H9 (cell line): ENCODE results near the gene NFATC4. TPM values are rescaled to one million over a fixed set of nuclear protein-coding genes. Genes with fewer than 3 reads are reported as not detected.

ENCODE experiments used
- DNase-seq: peaks from one replicate; pipeline ENCODE4 v3.0.0-alpha.2; 2017
- H2AFZ ChIP-seq: one replicate; pipeline ENCODE4 v1.6.1; 2013; ENCODE audit warnings: mild to moderate bottlenecking, low read length, control low read depth, moderate library complexity
- H2AK5ac ChIP-seq: 2 replicates; pipeline ENCODE4 v1.6.1; 2013; ENCODE audit warnings: low read length, control low read depth, mixed read lengths; ENCODE audit not compliant: insufficient read length
- H2BK120ac ChIP-seq: one replicate; pipeline ENCODE4 v1.6.1; 2013; ENCODE audit warnings: low read depth, mild to moderate bottlenecking, low read length, control low read depth, inconsistent platforms; ENCODE audit not compliant: poor library complexity, severe bottlenecking
- H2BK12ac ChIP-seq: 2 replicates; pipeline ENCODE4 v1.6.1; 2013; ENCODE audit warnings: low read length, control low read depth, mixed read lengths, low read depth; ENCODE audit not compliant: insufficient read length
- H2BK15ac ChIP-seq: 2 replicates; pipeline ENCODE4 v1.6.1; 2013; ENCODE audit warnings: low read depth, low read length, control low read depth
- H2BK20ac ChIP-seq: one replicate; pipeline ENCODE4 v1.6.1; 2013; ENCODE audit warnings: low read depth, mild to moderate bottlenecking, low read length, control low read depth, inconsistent platforms; ENCODE audit not compliant: poor library complexity, severe bottlenecking
- H2BK5ac ChIP-seq: 2 replicates; pipeline ENCODE4 v1.6.1; 2013; ENCODE audit warnings: low read length, control low read depth, mixed read lengths; ENCODE audit not compliant: insufficient read length
- H3K14ac ChIP-seq: 2 replicates; pipeline ENCODE4 v1.6.1; 2013; ENCODE audit warnings: low read length, control low read depth; ENCODE audit not compliant: insufficient read depth
- H3K18ac ChIP-seq: 2 replicates; pipeline ENCODE4 v1.6.1; 2013; ENCODE audit warnings: low read depth, mild to moderate bottlenecking, mixed read lengths, low read length, control low read depth; ENCODE audit not compliant: insufficient read length
- H3K23ac ChIP-seq: 2 replicates; pipeline ENCODE4 v1.6.1; 2013; ENCODE audit warnings: low read length, control low read depth, mixed read lengths, low read depth; ENCODE audit not compliant: insufficient read length
- H3K23me2 ChIP-seq: 2 replicates; pipeline ENCODE4 v1.6.1; 2013; ENCODE audit warnings: low read depth, mild to moderate bottlenecking, mixed read lengths, low read length, control low read depth; ENCODE audit not compliant: insufficient read length, poor library complexity, severe bottlenecking
- H3K27ac ChIP-seq: 2 replicates; pipeline ENCODE4 v1.5.1; 2013; ENCODE audit warnings: low read length, control low read depth, mixed read lengths, low read depth; ENCODE audit not compliant: insufficient read length
- H3K27me3 ChIP-seq: 2 replicates; pipeline ENCODE4 v1.6.1; 2013; ENCODE audit warnings: low read length, control low read depth, inconsistent platforms; ENCODE audit not compliant: insufficient read depth
- H3K4ac ChIP-seq: 2 replicates; pipeline ENCODE4 v1.6.1; 2013; ENCODE audit warnings: low read depth, mild to moderate bottlenecking, control low read depth, inconsistent platforms, low read length, moderate library complexity
- H3K4me1 ChIP-seq: 2 replicates; pipeline ENCODE4 v1.6.1; 2013; ENCODE audit warnings: low read length, control low read depth, inconsistent platforms; ENCODE audit not compliant: insufficient read depth
- H3K4me2 ChIP-seq: 2 replicates; pipeline ENCODE4 v1.6.1; 2013; ENCODE audit warnings: low read length, control low read depth, mixed read lengths; ENCODE audit not compliant: insufficient read length, insufficient read depth
- H3K56ac ChIP-seq: 2 replicates; pipeline ENCODE4 v1.6.1; 2013; ENCODE audit warnings: low read depth, mild to moderate bottlenecking, mixed read lengths, low read length, control low read depth; ENCODE audit not compliant: insufficient read length
- H3K79me1 ChIP-seq: 2 replicates; pipeline ENCODE4 v1.6.1; 2013; ENCODE audit warnings: low read depth, mild to moderate bottlenecking, moderate library complexity, low read length, control low read depth, inconsistent platforms; ENCODE audit not compliant: insufficient read depth, poor library complexity, severe bottlenecking
- H3K79me2 ChIP-seq: 2 replicates; pipeline ENCODE4 v1.6.1; 2013; ENCODE audit warnings: low read length, control low read depth, inconsistent platforms; ENCODE audit not compliant: insufficient read depth
- H3K9ac ChIP-seq: 2 replicates; pipeline ENCODE4 v1.6.1; 2013; ENCODE audit warnings: low read length, control low read depth, mixed read lengths; ENCODE audit not compliant: insufficient read length; ENCODE audit errors: extremely low read depth
- H3K9me3 ChIP-seq: one replicate; pipeline ENCODE4 v1.6.1; 2013; ENCODE audit warnings: low read depth, low read length, inconsistent platforms; ENCODE audit not compliant: control insufficient read depth
- H3T11ph ChIP-seq: one replicate; pipeline ENCODE4 v1.6.1; 2013; ENCODE audit warnings: mild to moderate bottlenecking, low read length, control low read depth, inconsistent platforms
- H4K20me1 ChIP-seq: one replicate; pipeline ENCODE4 v1.6.1; 2013; ENCODE audit not compliant: control insufficient read depth, insufficient read length, insufficient read depth
- H4K5ac ChIP-seq: 2 replicates; pipeline ENCODE4 v1.6.1; 2013; ENCODE audit warnings: low read depth, mild to moderate bottlenecking, mixed read lengths, low read length, control low read depth; ENCODE audit not compliant: insufficient read length
- H4K8ac ChIP-seq: replicated peaks from 2 replicates; pipeline ENCODE4 v1.6.1; 2013; ENCODE audit warnings: low read length, control low read depth, mixed read lengths, low read depth; ENCODE audit not compliant: insufficient read length
- H4K91ac ChIP-seq: 2 replicates; pipeline ENCODE4 v1.6.1; 2013; ENCODE audit warnings: low read depth, mild to moderate bottlenecking, moderate library complexity, mixed read lengths, low read length, control low read depth; ENCODE audit not compliant: insufficient read length
- H3K27ac Mint-ChIP-seq, 3 experiments: 2 replicates in 2 of 3; 3 replicates in 1 of 3; pipeline ENCODE4 v1.8.0; 2020 to 2021; ENCODE audit warnings: mixed read lengths in 3 of 3, mild to moderate bottlenecking in 1 of 3, moderate library complexity in 1 of 3
- H3K27me3 Mint-ChIP-seq: 2 replicates; pipeline ENCODE4 v1.8.0; 2021; ENCODE audit warnings: low read depth, mild to moderate bottlenecking, moderate library complexity, mixed read lengths
- H3K36me3 Mint-ChIP-seq, 3 experiments: 2 replicates in 2 of 3; 3 replicates in 1 of 3; pipeline ENCODE4 v1.8.0; 2020 to 2021; ENCODE audit warnings: low read depth in 3 of 3, mixed read lengths in 3 of 3; ENCODE audit not compliant: insufficient read depth in 1 of 3
- H3K4me1 Mint-ChIP-seq, 2 experiments: 2 replicates each; pipeline ENCODE4 v1.8.0; 2020; ENCODE audit warnings: mixed read lengths in 2 of 2
- H3K4me3 Mint-ChIP-seq, 2 experiments: 2 replicates in 1 of 2; 3 replicates in 1 of 2; pipeline ENCODE4 v1.8.0; 2020 to 2021; ENCODE audit warnings: mild to moderate bottlenecking in 2 of 2, mixed read lengths in 2 of 2, moderate library complexity in 1 of 2
- H3K9me3 Mint-ChIP-seq, 2 experiments: 2 replicates in 1 of 2; 3 replicates in 1 of 2; pipeline ENCODE4 v1.8.0; 2020; ENCODE audit warnings: mild to moderate bottlenecking in 2 of 2, mixed read lengths in 2 of 2, moderate library complexity in 1 of 2
- WGBS: extraction: QIAGEN DNeasy Blood & Tissue Kit; methylation state at CpG from one replicate; pipeline ENCODE4 v1.1.7; 2013; ENCODE audit warnings: missing lambda C conversion rate, low lambda C conversion rate, mixed read lengths; ENCODE audit not compliant: insufficient read length; ENCODE audit errors: extremely low coverage; 5-methylcytosine and 5-hydroxymethylcytosine counted together
- total RNA-seq: library from RNA; stranded (reverse); gene quantifications from 2 replicates; pipeline ENCODE4 v1.2.1, GENCODE V29; 2021
- TF ChIP-seq, protein P1 (sequence below): fragments of 200-600 bp; sonication (generic); conservative IDR thresholded peaks from 3 replicates; pipeline ENCODE4 v1.8.0; 2021; ENCODE audit warnings: antibody characterized with exemption, mild to moderate bottlenecking

The NFATC4 gene
- total RNA-seq, 1 experiment from 2014 or later, result 46.4 TPM

DNA sequence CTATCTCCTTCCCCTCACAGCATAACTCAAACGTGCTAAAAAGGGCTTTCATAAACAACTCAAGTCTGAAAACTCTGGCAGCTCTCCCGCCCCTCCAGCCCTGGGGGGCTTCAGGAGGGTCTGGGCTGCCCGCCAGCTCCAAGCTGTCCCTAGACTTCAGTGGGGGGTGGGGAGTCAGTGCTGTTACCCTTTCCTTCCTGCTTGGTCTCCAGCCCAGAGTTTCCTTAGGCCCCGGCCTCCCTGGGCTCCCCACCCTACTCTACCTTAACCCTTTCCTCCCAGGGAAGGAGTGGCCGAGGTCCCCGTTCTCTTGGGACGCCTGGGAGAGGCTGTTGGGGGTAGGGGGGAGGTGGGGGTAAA, 30.3 kb downstream of the NFATC4 start:
- peak overlapping the region; percentile 65 for H3K4me2 ChIP-seq
- H2BK120ac ChIP-seq, result no peak overlapping the region
- TF ChIP-seq, protein P1, sequence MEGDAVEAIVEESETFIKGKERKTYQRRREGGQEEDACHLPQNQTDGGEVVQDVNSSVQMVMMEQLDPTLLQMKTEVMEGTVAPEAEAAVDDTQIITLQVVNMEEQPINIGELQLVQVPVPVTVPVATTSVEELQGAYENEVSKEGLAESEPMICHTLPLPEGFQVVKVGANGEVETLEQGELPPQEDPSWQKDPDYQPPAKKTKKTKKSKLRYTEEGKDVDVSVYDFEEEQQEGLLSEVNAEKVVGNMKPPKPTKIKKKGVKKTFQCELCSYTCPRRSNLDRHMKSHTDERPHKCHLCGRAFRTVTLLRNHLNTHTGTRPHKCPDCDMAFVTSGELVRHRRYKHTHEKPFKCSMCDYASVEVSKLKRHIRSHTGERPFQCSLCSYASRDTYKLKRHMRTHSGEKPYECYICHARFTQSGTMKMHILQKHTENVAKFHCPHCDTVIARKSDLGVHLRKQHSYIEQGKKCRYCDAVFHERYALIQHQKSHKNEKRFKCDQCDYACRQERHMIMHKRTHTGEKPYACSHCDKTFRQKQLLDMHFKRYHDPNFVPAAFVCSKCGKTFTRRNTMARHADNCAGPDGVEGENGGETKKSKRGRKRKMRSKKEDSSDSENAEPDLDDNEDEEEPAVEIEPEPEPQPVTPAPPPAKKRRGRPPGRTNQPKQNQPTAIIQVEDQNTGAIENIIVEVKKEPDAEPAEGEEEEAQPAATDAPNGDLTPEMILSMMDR, result no peak
- H3K79me2 ChIP-seq, result no peaks in the 10 kb centered on the region
- peak overlapping the region; percentile 30 to 79; a peak in 4 of 5 replicates for H3K4me3 Mint-ChIP-seq
- H3K18ac ChIP-seq, result no peak overlapping the region
- no peak overlapping the region for H2BK5ac ChIP-seq
- no peak overlapping the region for H3K27ac Mint-ChIP-seq
- no peak overlapping the region for H4K8ac ChIP-seq
- no peak overlapping the region for H3K56ac ChIP-seq
- no peaks in the 10 kb centered on the region for H3K27me3 ChIP-seq
- no peak overlapping the region for H3K14ac ChIP-seq
- no peak overlapping the region for H3K9ac ChIP-seq
- H3K4ac ChIP-seq, result no peak overlapping the region
- peak; percentile 70 for DNase-seq
- H4K91ac ChIP-seq, result no peak overlapping the region
- H2AK5ac ChIP-seq, result no peak overlapping the region
- no peaks in the 10 kb centered on the region for H3K9me3 Mint-ChIP-seq
- H2AFZ ChIP-seq, result no peak overlapping the region
- no peak overlapping the region for H2BK20ac ChIP-seq
- WGBS, result no CpG with 5 or more reads among the region's 7 CpGs
- H3K36me3 Mint-ChIP-seq, result no peaks in the 10 kb centered on the region
- no peak overlapping the region for H4K5ac ChIP-seq
- no peak overlapping the region for H2BK12ac ChIP-seq
- no peaks in the 10 kb centered on the region for H3K9me3 ChIP-seq
- H3K4me1 ChIP-seq, result no peaks in the 10 kb centered on the region; the same call in 1 of the 2 replicates
- no peaks in the 10 kb centered on the region for H3K79me1 ChIP-seq
- no peaks in the 10 kb centered on the region for H4K20me1 ChIP-seq
- H2BK15ac ChIP-seq, result no peak overlapping the region
- H3K27ac ChIP-seq, result no peak overlapping the region
- peaks cover 5% of the 10 kb centered on the region for H3K23me2 ChIP-seq
- no peak overlapping the region for H3K23ac ChIP-seq
- H3K4me1 Mint-ChIP-seq, result peaks cover 43 to 48% of the 10 kb centered on the region in 2 experiments
- no peak overlapping the region for H3T11ph ChIP-seq
- H3K27me3 Mint-ChIP-seq, result peaks cover 17% of the 10 kb centered on the region
